Mucosa of gallbladder (tissue), 1 donor: ENCODE results near the gene FGF14. TPM values are rescaled to one million over a fixed set of nuclear protein-coding genes. Genes with fewer than 3 reads are reported as not detected.
"Not testable (repeated sequence)": the region's sequence is repeated elsewhere in the genome, so short reads cannot be mapped to it uniquely, and the experiment has no call there.

Source experiments
- DNase-seq: peaks from one replicate; pipeline ENCODE4 v3.0.0-alpha.2; 2020; ENCODE audit warnings: low spot score
- total RNA-seq: library from RNA; stranded (reverse); gene quantifications from one replicate; pipeline ENCODE4 v1.2.1, GENCODE V29; 2021
- donor health status: DM: no; HTN: no; CAD: no.

The FGF14 gene
- total RNA-seq, 1 donor from 2014 or later, result 1.5 TPM

DNA sequence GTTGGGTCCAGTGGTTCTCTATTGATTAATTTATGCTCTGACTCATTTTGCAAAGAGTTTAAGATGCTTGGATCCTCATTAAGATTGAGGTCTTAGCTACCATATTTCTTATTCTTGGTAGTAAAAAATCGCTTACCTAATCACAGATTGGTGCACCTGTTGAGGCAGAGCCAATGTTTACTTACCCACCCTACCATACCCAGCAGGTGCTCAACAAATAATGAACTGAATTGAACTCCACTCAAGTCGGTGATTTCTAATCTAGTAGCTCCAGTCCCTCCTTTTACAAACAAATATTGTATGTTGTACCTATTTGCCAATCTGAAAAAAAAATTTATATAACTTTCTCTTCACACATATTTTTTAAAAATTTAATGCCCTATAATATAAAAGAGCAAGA is 361.0 kb downstream of the FGF14 start:
- DNase-seq, result no peak

- DNase-seq, result no peak
Observed at GRCh38 chr13:102039264-102039663, 362.6 kb downstream of the FGF14 start.

GRCh38 chr13:102038787-102039186 is 363.1 kb downstream of the FGF14 start:
- no peak for DNase-seq

DNA sequence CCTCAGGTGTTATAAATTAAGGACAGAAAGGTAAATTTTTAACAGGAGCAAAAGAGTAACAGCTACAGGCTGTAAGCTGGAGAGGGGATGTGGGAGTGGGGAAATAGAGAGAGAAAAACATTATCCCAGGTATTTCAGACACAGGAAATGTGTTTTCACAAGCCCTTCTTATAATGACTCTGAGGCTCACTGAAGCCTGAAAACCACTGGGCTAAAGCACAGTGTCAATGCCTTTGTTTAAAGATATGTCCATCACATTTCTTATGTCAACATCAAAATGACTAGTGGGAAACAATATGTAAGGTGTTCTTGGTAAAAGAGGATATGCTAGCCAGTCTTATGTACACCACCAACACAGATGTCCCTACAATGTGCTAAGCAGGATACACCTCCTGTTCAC is 365.9 kb downstream of the FGF14 start:
- DNase-seq, result no peak

DNA sequence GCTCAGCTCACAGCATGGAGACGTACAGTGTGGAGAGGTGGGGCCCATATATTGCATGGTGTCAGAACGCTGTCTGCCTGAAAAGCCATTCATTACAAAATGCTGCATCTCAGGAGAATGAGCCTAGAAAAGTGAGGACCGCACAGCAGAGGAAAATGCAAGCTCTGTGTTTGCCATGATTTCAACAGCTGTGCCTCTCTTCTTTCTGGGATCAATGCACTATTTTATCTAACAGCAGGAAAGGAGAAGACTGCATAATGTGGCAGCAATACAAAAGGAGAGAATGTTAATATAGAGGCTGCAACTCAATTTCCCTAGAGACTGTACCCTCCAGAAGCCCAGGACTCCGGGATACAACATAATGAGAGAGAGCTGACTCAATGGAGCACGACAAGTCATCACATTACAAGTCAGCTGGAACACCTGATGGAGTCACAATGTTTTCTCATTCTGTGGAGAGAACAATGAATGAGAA is 368.0 kb downstream of the FGF14 start:
- no peak for DNase-seq

- no peak for DNase-seq
Observed at GRCh38 chr13:102033386-102033785, 368.5 kb downstream of the FGF14 start.

DNA sequence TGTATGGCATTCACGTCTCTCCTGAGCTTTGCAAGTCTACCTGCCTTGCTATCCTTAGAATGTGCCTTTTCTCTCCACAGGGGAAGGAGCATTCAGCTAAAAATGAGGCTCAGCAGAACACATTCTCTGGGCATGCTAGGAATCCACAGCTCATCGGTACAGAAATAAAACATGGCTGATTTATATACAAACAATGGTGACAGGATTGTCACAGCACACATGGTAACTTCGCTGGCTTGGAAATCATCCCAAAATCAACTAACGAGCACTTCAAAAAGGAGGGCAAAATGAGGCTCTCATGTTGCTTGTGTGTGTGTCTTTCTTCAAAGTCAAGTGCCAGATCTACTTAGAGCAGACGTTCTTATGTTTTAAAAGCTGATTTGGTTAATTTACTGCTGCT is 373.0 kb downstream of the FGF14 start:
- no peak for DNase-seq

- DNase-seq, result no peak
Observed at GRCh38 chr13:102028206-102028605, 373.6 kb downstream of the FGF14 start.

DNA sequence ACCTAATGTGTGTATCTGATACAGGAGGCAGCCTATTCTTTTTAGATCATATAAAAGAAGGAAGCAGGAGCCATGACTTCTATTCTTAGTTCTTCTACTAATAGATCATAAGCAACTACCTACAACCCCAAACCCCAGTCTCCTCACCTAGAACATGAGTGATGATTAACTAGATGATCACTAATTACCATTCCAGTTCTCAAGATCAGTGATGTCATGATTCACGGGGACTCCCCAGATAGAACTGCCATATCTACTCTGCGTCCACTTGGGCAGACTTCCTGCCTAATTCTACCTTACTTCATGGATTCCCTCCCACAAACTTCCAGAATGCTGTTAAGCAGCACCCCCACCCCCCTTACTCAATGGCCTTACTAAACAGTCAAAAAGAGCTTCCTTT is 380.1 kb downstream of the FGF14 start:
- no peak for DNase-seq

DNA sequence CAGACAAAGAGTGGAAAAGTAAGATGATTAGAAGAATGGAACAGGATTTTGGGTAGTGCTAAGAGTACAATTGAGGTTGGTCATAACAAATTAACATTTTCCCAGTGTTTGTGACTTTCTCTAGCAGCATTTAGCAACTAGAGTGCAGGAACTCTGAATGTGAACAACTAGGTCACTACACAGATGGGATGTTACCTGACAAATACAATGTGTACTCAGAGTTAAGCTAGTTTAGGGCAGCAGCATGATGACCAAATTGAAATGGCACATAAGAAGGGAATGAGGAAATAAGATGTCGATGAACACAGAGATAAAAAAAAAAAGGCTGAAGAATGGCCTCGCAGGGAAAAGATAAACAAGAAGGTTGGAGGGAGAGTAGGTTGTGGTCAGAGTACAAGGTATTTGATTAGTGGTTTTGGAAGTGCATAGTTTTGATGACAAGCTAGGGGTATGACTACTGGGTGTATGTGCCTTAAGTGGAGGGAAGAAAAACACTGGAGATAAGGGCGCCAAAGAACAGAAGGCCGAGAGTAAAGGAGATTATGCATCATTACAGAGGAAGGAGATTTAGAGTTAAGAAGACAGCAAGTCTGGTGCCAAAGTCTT is 381.1 kb downstream of the FGF14 start:
- no peak for DNase-seq

- no peak for DNase-seq
Observed at GRCh38 chr13:102018716-102019115, 383.1 kb downstream of the FGF14 start.

GRCh38 chr13:102017248-102017647 is 384.6 kb downstream of the FGF14 start:
- DNase-seq, result no peak

DNA sequence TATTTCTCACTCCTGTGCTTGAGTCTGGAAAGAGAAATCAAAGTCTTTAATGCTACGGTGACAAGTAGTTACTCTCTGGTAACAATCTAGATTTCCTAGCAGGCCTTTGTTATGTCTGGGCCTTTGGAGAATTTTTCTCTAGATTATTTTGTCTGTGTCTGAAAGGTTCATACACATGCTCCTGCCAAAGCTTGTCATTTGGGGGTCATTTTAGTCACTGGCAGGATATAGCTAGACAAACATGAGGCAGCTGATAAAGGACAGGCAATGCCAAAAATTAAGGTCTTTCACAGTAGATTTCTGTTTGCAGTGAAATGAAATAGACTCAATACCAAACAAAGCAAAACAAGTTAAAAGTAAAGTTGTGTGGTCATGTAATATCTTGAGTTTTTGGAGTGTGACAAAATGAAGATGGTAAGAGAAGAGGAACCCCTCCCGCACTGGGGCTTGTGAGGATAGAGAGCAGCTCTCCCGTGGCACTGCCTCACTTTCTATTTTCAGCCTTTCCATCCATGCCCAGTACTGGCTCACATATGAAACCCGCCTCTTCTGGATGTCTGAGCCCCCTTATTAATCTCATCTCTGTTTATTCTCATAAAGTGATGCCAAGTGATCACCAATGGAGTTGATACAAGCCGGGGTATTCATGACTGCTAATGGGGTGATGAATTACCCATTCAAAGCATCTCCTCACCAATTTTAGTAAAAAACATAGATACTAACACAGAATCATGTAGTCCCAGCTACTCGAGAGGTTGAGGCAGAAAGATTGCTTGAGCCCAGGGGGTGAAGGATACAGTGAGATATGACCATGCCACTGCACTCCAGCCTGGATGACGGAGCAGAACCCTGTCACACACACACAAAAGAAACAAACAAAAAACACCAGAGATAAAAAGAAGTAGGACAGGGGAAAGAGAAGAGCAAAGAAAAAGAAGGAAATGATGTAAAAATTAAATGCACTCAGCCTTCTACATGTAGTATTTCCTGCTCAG is 389.3 kb downstream of the FGF14 start:
- DNase-seq, result no peak

DNA sequence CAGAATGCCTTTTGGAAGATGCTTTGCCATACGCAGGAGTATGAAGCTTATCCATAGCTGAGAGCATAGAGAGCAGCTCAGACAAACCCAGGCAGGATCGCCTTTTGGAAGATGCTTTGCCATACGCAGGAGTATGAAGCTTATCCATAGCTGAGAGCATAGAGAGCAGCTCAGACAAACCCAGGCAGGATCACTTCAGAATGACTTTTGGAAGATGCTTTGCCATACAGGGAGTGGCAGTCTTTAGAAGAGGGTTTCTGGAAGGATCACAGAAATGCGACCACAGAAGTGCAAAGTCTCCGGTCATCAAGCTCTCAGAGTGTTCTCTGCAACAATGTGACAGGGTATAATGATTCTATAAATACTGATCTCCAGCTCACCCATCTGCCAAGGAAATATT is 390.4 kb downstream of the FGF14 start:
- DNase-seq, result not testable (repeated sequence)

- no peak for DNase-seq
Observed at GRCh38 chr13:102003848-102004570, 397.8 kb downstream of the FGF14 start.

DNA sequence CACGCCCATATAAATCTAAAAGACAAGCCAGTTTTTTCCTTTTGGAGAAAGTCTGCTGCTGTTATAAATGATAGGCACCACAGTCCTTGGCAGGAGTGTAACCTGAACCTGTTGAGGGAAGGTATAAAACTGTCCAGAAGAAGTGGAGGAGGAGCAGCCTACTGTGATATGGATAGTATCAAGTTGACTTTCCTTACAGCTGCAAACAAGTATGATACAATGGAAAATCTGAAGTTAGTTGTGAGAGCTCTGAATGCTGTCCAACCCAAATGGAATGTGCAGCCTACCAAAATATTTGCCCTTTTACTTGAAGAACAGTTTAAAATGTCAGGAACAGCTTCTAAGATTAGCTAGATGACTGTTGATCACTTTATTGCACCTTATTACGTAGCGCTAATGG is 399.6 kb downstream of the FGF14 start:
- no peak for DNase-seq

DNA sequence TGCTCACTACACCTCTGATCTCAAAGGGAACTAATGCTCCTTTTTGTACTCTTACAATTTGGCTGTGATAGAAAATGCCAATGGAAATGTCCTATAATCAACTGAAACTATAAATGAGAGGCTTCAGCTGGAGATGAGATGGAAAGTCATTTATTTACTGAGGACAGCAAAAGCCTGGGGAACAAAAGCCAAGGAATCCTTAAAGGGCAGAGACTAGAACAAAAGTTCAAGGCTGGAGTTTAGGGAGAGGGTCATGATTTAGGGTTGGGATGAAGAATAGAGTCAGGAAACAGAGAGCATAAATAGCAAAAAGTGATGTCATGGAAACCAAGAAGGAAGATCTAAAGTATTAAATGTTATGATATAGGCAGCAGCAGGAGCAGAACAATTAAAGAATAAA is 401.1 kb downstream of the FGF14 start:
- no peak for DNase-seq

DNA sequence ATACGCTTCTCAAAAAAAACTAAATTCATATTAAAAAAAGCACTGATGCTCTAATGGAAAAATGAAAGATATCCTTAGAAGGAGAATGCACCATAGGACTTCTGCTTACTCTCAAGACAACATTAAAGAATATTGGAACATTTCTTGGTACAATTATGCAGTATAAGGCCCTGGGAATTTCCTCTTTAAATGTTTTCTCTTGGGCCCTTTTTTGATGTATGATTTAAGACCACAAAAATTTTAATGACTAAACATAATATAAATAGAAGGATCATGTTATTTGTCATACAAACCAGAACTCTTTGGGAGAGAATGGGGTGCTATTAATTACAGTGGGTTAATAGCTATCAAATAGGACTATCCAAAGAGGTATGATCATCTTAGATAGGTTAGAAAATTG is 403.7 kb downstream of the FGF14 start:
- no peak for DNase-seq

DNA sequence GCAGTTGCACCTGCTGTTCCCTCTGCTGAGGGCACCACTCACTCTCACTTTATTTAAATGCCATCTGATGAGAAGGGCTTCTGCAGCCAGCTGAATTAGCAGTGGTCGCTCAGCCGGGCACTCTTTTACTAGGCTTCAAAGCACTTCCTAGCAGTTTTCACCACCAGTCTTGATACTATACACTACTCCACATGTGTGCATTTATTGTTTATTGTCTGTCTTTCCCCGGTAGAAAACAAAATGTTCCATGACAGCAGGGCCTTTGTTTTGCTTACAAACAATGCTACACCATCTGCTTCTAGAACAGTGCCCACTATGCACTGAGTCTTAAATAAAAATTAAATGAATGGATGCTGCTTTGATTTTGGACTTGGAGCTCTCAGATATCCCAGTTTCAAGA is 404.9 kb downstream of the FGF14 start:
- no peak for DNase-seq

DNA sequence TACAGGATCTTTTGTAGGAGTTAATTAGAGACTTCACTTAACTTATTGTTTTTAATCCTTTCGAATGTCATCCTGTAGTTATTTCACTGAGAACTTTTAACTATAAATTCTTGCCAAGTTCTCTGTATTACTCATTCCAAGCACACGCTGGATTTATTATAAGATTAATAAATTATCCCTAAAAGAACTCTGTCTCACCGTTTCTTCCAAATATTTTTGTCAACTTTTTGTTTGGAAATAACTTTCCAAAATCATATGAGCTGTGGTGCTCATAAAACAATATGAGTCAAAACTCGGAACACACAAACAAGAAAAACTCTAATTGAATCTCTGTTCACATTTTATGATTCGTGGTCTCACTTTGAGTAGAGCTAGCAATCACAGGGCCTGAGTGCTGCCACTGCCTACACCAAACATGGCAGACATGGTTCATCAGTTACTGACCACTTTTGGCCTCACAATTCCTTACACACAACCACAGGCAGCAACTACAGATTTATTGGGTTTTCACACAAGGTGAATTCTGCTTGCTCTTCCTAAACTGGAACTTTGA is 412.0 kb downstream of the FGF14 start:
- DNase-seq, result no peak

DNA sequence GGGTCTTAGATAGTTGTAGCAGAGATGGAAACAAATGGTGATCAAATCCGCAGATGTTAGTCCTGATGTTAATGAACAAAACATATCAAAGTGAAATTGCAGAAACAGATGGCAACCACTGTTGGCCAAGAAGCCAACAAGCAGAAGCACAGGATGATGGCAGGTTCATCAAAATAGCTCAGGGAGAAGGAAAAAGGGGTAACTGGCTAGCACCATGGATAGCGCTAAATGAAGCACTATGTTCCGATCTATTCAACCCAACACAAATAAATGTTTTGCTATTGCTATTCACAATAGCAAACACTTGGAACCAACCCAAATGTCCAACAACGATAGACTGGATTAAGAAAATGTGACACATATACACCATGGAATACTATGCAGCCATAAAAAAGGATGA is 413.7 kb downstream of the FGF14 start:
- DNase-seq, result no peak

GRCh38 chr13:101986316-101986715 is 415.5 kb downstream of the FGF14 start:
- DNase-seq, result no peak
